CD4-positive, alpha-beta T cell treated with Interferon alpha-2 for 1 hour (primary cell): ENCODE data around the gene HOXC10.
A peak's percentile ranks its signal among the peaks of the same experiment; 100 is the strongest.

Experiments
- DNase-seq, 2 donors: peaks; one replicate each; pipeline ENCODE4 v3.0.0-alpha.2; 2020 to 2022

The HOXC10 gene

DNA sequence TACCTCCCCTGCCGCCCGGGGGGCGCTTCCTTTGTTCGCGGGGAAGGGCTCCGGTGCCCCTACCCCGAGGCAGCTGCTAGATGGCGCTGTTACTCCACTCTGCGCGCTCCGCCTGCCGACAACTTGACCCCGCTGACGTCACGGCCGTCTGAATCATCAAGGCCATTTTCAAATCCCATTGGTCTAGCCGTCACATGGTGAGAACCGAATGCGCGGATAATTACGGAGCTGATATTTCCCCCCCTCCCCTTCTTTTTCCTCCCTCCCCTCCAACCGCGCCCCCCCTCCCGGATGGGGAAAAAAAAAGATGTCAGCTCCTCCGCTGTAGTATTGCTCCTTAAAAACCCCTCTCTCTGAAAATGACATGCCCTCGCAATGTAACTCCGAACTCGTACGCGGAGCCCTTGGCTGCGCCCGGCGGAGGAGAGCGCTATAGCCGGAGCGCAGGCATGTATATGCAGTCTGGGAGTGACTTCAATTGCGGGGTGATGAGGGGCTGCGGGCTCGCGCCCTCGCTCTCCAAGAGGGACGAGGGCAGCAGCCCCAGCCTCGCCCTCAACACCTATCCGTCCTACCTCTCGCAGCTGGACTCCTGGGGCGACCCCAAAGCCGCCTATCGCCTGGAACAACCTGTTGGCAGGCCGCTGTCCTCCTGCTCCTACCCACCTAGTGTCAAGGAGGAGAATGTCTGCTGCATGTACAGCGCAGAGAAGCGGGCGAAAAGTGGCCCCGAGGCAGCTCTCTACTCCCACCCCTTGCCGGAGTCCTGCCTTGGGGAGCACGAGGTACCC, at the start of gene HOXC10:
HOXC10 (plus strand) TSS at position 246 of the 791 bp plus-strand sequence; CDS start at position 360, 114 bp downstream.
- DNase-seq, result peak; percentile 77

DNA sequence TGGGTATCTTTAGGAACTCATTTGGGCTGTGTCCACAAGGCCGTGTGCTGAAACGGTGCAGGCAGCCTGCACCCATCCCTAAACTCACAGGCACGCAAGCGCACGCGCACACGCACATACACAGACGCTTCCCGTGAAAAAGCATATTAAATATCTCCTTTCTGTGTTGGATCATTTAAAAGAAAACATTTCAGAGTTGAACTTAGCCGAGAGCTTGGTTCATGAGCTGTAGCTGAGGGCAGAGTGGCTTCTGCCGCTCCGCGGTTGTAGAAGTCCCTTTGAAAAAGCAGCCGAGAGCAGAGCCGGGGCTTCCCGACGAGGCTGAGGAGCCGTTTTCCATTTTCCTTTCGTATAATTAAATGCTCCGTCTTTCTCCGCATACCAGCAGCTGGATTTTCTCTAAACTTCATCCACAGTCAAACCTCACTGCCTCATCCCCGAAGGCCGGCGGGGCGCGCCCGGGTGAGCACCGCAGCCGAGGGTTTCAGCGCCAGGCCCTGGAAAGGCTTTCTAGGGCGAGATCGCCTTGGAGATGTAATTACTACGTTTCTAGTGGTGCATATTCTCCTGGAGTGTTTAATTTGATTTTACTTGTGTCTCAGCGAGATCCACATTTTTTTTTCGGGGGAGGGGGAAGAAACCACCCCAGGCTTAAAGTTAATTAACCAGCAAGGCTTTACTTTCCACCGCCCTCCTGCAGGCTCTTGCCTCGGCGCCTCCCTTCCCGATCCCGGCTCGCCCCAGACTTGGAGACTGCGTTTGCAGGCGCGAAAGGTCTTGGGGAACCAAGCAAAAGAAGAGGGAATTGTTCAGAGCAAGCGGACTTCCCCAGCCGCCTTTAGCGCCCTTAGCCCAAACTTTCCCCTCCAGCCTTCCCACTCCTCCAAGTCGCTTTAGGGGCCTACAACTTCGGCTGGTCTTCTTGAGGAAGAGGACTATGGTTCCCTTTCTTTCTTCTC, 49.3 kb upstream of the HOXC10 start:
- no peak for DNase-seq

- DNase-seq, result no peak
These were observed 47.8 kb upstream of the HOXC10 start for GRCh38 chr12:53937099-53937498.

DNA sequence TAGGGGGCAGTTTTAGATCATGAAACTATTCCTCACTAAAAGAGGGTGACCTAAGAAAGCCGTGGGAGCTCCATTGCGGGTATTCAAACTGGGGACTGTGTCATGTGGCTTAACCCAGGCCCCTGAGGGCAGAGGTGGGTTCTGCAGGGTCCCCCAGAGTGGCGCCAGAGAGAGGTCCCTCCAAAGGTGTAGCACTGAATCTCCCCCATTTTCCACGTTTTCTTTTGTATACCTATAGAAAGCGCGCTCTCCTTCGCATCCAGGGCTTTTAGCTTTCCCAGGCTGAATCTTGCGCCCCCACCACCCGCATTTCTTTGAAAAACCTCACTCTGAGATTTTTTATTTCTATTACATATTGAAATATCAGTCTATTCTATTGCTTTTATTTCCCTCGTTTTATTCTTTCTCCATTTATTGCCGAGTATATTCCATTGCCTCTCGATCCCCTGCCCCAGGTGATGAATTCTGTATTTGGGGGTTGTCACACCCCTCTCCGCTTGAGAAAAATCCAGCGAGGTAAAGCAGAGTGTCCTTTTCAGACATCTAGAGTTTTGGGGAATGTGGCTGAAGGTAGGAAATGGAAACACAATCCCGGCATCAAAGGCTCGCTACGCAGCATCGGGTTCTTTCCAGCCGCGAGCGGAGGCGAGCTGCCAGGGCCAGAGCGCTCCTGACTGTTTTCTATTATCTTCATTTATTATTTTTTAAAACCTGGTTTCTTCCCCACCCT, 47.2 kb upstream of the HOXC10 start:
- DNase-seq, result no peak

- peak in 1 of 2 donors; percentile 14 for DNase-seq
These were observed 46.4 kb upstream of the HOXC10 start, which contains the start of gene HOXC13 for GRCh38 chr12:53938326-53939140. TSS of gene HOXC13 (plus strand) at chr12:53938831. CDS start at chr12:53938907, 76 bp downstream.

- no peak for DNase-seq
These were observed 45.5 kb upstream of the HOXC10 start for GRCh38 chr12:53939141-53940108.

DNA sequence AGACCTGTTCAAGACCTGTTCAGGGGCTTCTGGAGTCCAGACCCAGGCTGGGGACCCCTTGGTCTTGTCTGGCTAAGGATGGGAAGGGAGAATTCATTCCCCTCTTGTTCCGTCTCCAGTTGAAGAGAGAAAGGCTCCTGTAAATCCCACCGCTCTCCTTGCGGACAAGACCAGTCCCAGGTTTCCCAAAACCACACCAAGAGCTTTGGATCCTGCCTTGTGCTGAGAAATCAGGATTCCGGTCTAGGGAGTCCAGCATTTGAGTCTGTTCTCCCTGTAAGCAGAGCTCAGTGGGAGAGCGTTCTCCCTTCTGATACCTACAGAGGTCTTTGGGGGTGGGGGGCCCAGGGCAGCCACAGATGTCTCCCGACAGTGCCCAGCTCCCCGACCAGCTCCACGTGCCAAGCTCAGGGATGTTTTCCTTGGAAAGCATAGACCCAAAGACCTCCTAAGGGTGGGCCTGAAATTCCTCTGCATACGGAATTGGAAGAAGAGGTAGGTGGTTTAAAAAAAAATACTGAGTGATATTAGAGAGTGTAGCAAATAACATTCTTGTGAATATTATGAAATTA, 44.4 kb upstream of the HOXC10 start:
- DNase-seq, result no peak

DNA sequence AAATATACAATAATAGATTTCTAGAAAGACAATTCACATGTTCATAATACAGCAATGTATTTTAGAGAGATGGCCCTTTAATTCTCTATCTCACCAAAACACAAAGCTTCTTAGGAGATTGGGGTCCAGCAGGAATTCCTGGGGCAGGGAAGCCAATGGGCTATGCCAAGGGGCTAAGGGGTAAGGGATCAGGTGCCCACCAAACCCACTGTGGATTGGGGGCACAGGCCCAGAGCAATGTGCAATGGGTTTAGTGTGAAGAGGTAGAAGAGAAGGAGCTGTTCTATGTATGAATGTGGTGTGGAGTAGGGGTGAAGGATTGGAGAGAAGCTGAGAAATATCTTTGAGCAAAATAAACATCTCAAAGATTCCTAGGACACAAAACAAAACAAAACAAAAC, 43.8 kb upstream of the HOXC10 start:
- no peak for DNase-seq

DNA sequence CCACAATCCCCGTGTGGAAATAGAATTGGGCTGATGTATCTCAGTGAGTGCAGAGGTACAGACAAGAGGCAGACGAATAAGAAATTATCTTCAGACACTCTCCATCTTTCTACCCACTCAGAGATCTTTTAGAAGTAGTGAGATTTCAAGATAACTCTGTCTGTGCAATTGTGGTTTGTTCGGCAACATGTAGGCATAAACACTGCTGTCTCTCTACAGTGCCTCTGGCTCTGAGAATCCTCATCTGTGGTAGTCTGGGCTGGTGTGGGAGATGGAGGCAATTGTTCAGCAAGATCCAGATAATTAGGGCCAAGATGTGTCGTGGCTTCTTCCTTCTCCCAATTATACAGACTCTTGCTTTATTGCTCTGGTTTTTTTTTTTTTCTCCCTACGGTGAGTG, 43.2 kb upstream of the HOXC10 start:
- no peak for DNase-seq

- no peak for DNase-seq
These were observed 42.4 kb upstream of the HOXC10 start for GRCh38 chr12:53942467-53942997.

- DNase-seq, result no peak
These were observed 40.7 kb upstream of the HOXC10 start for GRCh38 chr12:53944209-53944608.

DNA sequence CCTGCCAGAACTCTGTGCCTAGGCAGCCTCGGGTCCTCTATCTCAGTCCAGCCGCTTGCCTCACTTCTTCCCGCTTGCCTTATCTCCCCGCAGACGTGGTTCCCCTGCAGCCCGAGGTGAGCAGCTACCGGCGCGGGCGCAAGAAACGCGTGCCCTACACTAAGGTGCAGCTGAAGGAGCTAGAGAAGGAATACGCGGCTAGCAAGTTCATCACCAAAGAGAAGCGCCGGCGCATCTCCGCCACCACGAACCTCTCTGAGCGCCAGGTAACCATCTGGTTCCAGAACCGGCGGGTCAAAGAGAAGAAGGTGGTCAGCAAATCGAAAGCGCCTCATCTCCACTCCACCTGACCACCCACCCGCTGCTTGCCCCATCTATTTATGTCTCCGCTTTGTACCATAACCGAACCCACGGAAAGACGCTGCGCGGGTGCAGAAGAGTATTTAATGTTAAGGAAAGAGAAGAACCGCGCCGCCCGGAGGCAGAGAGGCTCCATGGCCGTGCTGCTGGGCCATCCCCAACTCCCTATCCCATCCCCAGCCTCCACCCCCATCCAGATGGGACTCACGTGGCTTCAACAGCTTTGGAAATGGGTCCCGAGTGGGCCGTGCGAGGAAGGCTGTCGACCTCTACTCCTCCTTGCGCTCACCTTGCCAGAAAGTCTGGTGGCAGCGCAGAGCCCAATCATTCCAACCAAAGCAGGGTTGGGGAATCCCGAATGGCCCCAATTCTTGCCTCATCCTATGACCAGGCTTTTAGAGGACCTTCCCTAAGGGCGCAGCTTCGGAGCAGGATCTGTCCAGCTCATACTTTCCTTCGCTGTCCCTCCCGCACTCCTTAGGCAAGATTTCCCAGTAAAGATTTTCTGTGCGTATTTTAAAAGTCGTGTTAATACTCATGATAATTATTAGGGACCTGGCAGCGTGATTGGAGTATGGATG, 39.8 kb upstream of the HOXC10 start:
- no peak for DNase-seq

- no peak for DNase-seq
These were observed 37.2 kb upstream of the HOXC10 start for GRCh38 chr12:53947743-53948142.

DNA sequence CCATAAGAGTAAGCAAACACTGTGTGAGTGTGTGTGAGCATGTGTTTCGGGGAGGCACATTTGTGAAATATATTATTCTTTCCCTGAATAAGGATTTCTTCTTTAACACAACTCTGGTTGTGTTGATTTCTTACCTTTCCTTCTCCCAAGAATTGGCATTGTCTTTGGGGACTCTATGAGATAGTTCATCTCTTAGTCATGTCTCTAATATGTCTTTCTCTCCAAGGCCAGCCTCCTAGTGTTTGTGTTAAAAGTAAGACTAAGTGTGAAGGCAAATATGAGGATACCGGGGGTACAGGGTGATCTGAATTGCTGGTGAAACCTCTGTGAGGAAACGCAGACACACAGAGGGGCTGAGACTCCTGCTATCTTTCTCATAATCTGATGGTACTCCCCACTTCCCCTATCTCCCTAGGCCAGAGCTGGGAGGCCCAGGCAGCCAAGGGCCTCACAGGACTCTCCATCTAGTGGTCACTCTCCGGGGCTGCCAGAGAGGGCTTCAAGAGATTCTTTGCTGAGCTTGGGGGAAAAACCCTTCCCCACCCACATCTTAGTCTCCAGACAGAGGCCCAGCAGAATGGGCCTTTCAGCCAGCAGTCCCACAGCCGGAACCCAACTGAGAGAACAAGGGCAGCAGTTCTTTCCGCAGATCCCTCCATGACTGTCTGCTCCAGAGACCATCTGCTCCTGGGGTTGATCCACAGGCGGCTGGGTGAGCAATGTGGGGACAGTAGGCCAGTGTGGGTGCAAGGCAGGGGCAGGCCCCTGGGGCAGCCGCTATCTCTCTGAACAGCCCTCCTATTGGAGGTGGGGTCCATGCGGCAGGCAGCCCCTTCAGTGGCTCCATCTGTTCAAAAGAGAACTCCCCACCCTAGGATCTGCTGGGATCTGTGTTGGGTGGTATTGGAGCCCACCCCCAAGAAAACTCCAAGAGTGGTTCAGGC, 36.0 kb upstream of the HOXC10 start:
- no peak for DNase-seq

DNA sequence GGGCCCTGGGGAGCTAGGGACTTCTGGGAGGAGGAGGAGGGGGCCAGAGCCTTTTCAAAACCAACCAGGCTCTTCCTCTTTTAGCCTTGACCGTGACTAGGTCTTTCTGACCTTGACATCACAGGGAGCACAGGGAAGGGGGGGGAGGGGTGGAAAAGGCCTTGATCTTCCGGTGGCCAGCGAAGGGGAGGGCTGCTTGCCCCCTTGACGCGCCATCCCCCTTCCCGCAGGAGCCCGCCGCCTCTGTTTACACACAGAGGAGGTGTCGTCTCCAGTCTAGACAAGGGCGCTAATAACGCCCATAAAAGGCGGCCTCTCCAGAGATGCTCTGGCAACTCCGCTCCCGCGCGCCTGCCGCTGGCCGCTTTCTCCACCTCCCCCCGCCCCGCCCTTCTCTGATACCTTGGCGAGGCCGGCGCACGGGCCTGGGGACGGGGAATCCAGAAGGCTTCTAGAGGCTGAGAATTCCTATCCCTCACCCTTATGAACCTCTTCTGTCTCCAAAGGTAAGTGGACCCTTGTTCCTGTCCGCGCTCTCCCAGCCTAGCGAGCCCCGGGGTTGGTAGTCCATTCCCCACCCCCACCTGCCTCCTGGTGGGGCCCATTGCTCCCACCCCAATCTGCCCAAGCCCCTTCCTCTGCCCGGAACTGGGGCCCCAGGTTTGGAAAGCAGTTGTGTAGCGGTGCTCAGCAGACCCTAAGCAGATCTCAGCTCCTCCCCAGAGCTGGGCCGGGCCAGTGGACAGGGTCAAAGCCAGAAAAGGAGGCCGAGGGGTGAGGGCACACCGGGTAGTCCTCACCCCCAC, 35.1 kb upstream of the HOXC10 start:
- DNase-seq, result no peak

GRCh38 chr12:53950437-53950773, 34.5 kb upstream of the HOXC10 start:
- no peak for DNase-seq
